Measurements from ENCODE around the gene BRMS1L. TPM values are rescaled to one million over a fixed set of nuclear protein-coding genes. Genes with fewer than 3 reads are reported as not detected.

Gene BRMS1L
- total RNA-seq, 1 donor from 2014 or later, result 14.2 TPM

GRCh38 chr14:35854696-35855270 is 28.6 kb downstream of the BRMS1L start:
- no peaks in the 10 kb centered on the region for H3K4me1 ChIP-seq
- no peak overlapping the region for H3K4me3 ChIP-seq
- no peak for TF ChIP-seq CTCF (IDR thresholded peaks at IDR 0.05; ENCODE audit: borderline replicate concordance)
- DNase-seq, result no peak
- H3K36me3 ChIP-seq, result peaks cover 22% of the 10 kb centered on the region
- intact Hi-C loops (cut with micrococcal nuclease), result no loop called here
- H3K27ac ChIP-seq (replicated peaks), result no peak overlapping the region
- H3K9me3 ChIP-seq (replicated peaks), result peaks cover 5% of the 10 kb centered on the region
- no peaks in the 10 kb centered on the region for H3K27me3 ChIP-seq (ENCODE audit: low read depth)

DNA sequence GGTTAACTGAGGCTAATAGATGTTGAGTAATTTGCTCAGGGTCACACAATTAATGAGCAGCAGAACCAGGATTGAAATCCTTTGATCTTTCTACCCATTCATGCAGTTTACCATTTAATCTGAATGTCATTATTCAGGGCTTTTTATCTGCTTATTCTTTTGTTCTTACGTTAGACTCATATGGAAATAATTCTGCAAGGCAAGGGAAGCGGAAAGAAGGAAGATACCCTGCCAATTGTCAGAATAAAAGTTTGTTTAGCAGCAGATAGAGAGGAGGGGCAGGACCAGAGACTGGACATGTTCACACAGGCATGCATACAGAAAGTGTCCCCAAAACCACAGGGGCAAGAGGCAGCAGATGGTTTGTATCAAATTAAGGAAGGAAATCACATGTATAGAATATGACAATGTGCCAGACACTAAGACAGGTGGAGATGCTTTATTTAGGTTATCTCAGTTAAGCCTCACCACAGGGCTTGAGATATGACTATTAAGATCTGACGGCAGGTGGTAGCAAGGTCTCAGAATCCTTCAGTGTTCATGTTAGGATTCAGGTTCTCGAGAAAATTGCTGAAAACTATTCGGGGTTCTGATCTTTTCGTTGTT is 29.8 kb downstream of the BRMS1L start:
- H3K4me3 ChIP-seq, result no peak overlapping the region
- intact Hi-C loops (cut with micrococcal nuclease), result no loop called here
- H3K27ac ChIP-seq (replicated peaks), result no peak overlapping the region
- TF ChIP-seq CTCF (IDR thresholded peaks at IDR 0.05; ENCODE audit: borderline replicate concordance), result no peak
- H3K27me3 ChIP-seq (ENCODE audit: low read depth), result no peaks in the 10 kb centered on the region
- H3K4me1 ChIP-seq, result peaks cover 10% of the 10 kb centered on the region
- H3K36me3 ChIP-seq, result peaks cover 22% of the 10 kb centered on the region
- peaks cover 5% of the 10 kb centered on the region for H3K9me3 ChIP-seq (replicated peaks)
- DNase-seq, result no peak

GRCh38 chr14:35858521-35859209 is 32.5 kb downstream of the BRMS1L start:
- TF ChIP-seq CTCF (IDR thresholded peaks at IDR 0.05; ENCODE audit: borderline replicate concordance), result no peak
- no peak for DNase-seq
- Histone ChIP-seq H3K27ac (replicated peaks) (no peak overlapping the region), H3K9me3 (replicated peaks) (no peaks in the 10 kb centered on the region), H3K4me3 (no peak overlapping the region), H3K36me3 (peaks cover 25% of the 10 kb centered on the region), H3K27me3 (ENCODE audit: low read depth) (no peaks in the 10 kb centered on the region), H3K4me1 (peaks cover 19% of the 10 kb centered on the region)
- intact Hi-C loops (cut with micrococcal nuclease), result no loop called here

DNA sequence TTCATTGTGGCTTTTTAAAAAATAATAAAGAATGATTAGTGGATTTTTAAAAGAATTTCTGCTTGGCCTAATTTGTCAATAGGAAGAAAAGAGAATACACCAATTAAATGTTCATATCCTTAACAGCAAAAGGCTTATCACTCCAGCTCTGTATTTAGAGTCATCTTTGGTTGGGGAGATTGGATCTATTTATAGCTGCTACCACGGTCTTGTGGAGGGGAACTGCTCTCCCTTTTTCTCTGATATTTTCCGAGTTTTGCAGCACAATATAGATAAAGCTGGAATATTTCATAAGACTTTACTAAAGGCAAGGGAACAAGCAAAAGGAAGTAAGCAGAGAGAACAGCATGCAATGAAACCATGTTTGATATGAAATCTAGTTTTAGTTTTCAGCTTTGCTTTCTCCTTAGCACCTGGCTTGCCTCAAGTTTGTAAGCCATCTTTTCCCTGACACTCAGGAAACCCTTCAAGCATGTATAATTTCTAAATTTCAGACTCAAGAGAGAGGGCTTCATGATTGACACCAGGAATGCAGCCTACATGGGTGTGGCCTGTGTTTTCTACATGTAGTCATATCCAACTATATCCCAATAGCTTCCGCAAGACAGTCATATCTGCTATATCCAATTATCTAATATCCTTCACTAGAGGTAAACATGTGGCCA is 35.2 kb downstream of the BRMS1L start:
- DNase-seq, result no peak
- H3K27me3 ChIP-seq (ENCODE audit: low read depth), result no peaks in the 10 kb centered on the region
- TF ChIP-seq CTCF (IDR thresholded peaks at IDR 0.05; ENCODE audit: borderline replicate concordance), result no peak
- intact Hi-C loops (cut with micrococcal nuclease), result no loop called here
- H3K9me3 ChIP-seq (replicated peaks), result no peaks in the 10 kb centered on the region
- H3K36me3 ChIP-seq, result peaks cover 41% of the 10 kb centered on the region
- peaks cover 19% of the 10 kb centered on the region for H3K4me1 ChIP-seq
- H3K4me3 ChIP-seq, result no peak overlapping the region
- peak overlapping the region; percentile 16 for H3K27ac ChIP-seq (replicated peaks)

DNA sequence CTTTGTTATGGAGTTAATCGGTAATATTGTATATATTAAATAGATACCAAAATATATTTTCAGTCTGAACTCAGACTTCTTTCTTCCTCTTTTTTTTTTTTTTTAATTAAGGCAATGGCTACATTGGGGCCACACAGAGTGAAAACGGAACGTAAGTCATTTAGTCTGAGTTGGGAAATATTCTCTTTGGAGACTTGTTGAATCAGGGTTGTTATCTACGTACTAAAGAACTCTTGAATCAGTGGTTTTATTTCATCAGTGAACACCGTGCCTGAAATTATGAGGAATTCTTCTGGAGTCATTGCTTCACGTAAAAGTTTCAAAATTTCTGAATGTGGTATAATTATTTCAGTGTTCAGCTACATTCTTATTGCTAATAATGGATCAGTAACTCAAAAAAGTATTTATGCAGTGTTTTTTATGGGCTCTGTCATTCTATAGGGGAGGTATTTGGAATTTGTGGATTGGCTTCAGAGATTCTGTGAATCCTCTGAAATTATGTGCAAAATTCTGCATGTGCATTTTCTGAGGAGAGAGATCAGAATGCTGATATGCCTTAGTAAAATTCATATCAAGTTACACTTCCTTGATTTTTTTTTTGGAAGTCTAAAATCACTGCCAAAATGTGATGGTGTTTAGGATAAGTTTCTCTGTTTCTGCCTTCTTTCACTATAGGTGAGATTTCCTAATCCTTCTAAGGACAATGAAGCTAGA is 39.6 kb downstream of the BRMS1L start:
- intact Hi-C loops (cut with micrococcal nuclease), result no loop called here

More for the DNA sequence above, 39.6 kb downstream of the BRMS1L start:
- H3K27me3 ChIP-seq (ENCODE audit: low read depth), result no peaks in the 10 kb centered on the region
- H3K36me3 ChIP-seq, result peaks cover 37% of the 10 kb centered on the region
- H3K4me3 ChIP-seq, result no peak overlapping the region
- no peak for DNase-seq
- TF ChIP-seq CTCF (IDR thresholded peaks at IDR 0.05; ENCODE audit: borderline replicate concordance), result no peak
- H3K9me3 ChIP-seq (replicated peaks), result no peaks in the 10 kb centered on the region
- H3K4me1 ChIP-seq, result peaks cover 26% of the 10 kb centered on the region
- H3K27ac ChIP-seq (replicated peaks), result no peak overlapping the region
